Measurements from ENCODE around the gene SIVA1. TPM values are rescaled to one million over a fixed set of nuclear protein-coding genes. Genes with fewer than 3 reads are reported as not detected.

The SIVA1 gene
- total RNA-seq, 3 donors from 2014 or later (not counting 1 experiment from before 2014, with no cell fraction given), result 59.7 to 74.8 (median 59.8) TPM

DNA sequence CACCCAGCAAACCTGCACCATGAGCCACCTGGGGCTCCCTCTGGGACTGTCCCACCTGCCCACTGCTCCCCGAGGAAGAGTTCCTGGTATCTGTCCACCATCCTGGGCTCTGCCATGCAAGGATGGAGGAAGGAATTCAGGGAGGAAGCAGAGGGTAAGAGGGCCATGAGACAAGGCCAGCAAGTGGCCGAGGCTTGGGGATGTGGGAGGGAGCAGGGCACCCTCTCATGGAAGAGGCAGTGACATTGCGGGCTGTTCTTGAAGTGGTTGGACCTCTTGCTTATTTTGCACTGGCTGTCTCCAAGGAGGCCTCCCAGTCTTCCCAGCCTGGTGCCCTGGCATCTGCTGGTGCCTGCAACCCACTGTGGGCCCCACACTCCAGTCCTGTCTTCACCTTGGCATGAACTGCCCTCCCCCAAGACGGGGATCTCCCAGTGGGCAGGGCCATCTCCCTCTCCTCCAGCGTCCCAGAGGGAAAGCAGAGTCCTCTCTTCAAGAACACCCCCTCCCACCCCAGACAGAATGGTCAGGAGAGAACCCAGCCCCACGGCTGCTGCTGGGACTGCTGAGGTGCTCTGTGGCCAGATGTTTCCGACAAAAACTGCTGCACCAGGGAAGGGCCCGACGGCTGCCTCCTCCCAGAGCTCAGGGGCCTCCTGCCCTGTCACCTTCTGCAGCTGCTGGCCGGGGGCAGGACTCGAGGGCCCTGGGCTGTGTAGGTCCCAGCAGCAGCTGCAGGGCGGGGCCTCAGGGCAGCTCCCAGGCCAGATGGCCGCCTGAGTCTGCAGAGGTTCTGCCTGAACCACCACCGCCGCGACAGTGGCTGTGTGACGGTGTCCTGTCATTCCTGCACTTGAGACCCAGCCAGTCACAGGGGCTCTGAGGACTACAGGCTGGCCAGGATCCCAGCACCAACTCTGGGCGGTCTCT, 44.4 kb downstream of the SIVA1 start:
- Mint-ChIP-seq H3K4me1 (peaks cover 19 to 60% of the 10 kb centered on the region in 2 donors), H3K27me3 (ENCODE audit: low read depth in 2 of 2) (no peaks in the 10 kb centered on the region), H3K9me3 (no peaks in the 10 kb centered on the region), H3K27ac (peak overlapping the region; percentile 73 to 85), H3K4me3 (peak overlapping the region; percentile 79), H3K36me3 (no peaks in the 10 kb centered on the region)
- intact Hi-C loops (cut with micrococcal nuclease), result no loop called here
- H3K4me3 ChIP-seq (ENCODE audit: low read length), result no peak overlapping the region
- TF ChIP-seq, protein P1, sequence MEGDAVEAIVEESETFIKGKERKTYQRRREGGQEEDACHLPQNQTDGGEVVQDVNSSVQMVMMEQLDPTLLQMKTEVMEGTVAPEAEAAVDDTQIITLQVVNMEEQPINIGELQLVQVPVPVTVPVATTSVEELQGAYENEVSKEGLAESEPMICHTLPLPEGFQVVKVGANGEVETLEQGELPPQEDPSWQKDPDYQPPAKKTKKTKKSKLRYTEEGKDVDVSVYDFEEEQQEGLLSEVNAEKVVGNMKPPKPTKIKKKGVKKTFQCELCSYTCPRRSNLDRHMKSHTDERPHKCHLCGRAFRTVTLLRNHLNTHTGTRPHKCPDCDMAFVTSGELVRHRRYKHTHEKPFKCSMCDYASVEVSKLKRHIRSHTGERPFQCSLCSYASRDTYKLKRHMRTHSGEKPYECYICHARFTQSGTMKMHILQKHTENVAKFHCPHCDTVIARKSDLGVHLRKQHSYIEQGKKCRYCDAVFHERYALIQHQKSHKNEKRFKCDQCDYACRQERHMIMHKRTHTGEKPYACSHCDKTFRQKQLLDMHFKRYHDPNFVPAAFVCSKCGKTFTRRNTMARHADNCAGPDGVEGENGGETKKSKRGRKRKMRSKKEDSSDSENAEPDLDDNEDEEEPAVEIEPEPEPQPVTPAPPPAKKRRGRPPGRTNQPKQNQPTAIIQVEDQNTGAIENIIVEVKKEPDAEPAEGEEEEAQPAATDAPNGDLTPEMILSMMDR (IDR thresholded peaks at IDR 0.05), result no peak
- no peak overlapping the region for H3K27ac ChIP-seq (ENCODE audit: low read length)
- H3K36me3 ChIP-seq (ENCODE audit: control insufficient read depth, insufficient read depth, low read length), result peaks cover 1% of the 10 kb centered on the region
- no peaks in the 10 kb centered on the region for H3K9me3 ChIP-seq (ENCODE audit: control insufficient read depth, insufficient read depth, low read length)
- DNase-seq, result peak in 1 of 2 donors; percentile 29
- no peaks in the 10 kb centered on the region for H3K27me3 ChIP-seq (ENCODE audit: control insufficient read depth, insufficient read depth, low read length)
- no peak for ATAC-seq
- peaks cover 53% of the 10 kb centered on the region for H3K4me1 ChIP-seq (ENCODE audit: control insufficient read depth, insufficient read depth, low read length)
- WGBS (ENCODE audit: insufficient coverage), result 64% methylated on average over 18 of the region's 18 CpGs

DNA sequence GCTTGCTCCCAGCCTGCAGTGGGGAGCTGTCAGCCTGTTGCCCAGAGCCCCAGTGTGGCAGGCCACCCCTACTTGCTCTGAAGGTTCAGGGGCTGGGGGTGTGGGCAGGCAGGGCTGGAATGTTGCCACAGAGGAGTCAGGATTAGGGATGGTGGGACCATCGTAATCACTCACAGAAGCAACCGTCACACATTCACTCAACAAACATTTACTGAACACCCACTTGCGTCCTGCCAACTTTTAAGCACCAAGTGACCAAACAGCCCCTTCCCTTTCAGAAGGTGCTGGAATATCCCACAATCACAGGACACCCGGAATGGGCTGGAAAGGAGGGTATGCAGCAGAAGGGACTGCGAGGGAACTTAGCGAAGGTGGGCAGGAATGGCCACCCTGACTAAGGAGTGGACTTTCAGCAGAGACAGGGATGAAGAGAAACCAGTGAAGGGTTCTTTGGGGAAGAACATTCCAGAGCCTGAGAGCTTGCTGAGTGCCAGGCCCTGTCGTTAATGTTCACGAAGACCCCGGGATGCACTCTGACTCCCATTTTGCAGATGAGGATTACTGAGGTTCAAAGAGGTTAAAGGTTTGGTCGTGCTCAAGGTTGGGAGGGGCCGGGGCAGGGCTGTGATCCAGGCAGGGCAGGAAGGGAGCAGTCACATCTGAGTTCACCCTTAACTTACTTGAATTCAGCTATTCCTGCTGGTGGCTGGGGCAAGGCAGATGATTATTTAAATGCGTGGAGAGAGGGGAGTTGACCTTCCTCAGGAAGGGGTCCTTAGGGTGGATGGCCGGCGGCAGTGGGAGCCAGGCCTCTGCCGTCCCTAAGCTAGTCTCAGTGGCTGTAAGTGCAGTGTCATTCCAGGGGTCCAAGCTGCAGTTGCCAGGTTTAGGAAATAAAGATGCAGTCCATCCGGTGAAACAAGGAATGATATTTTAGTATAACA, 45.6 kb downstream of the SIVA1 start:
- no peaks in the 10 kb centered on the region for H3K9me3 ChIP-seq (ENCODE audit: control insufficient read depth, insufficient read depth, low read length)
- Mint-ChIP-seq H3K27me3 (ENCODE audit: low read depth in 2 of 2) (no peaks in the 10 kb centered on the region), H3K27ac (peak overlapping the region; percentile 83 to 85), H3K4me1 (peaks cover 12 to 53% of the 10 kb centered on the region in 2 donors), H3K36me3 (no peaks in the 10 kb centered on the region), H3K9me3 (no peaks in the 10 kb centered on the region), H3K4me3 (peak overlapping the region; percentile 77)
- no peaks in the 10 kb centered on the region for H3K27me3 ChIP-seq (ENCODE audit: control insufficient read depth, insufficient read depth, low read length)
- no peaks in the 10 kb centered on the region for H3K36me3 ChIP-seq (ENCODE audit: control insufficient read depth, insufficient read depth, low read length)
- H3K27ac ChIP-seq (ENCODE audit: low read length), result peak overlapping the region; percentile 94
- TF ChIP-seq, protein P1 (IDR thresholded peaks at IDR 0.05), result no peak
- intact Hi-C loops (cut with micrococcal nuclease), result no loop called here
- WGBS (ENCODE audit: insufficient coverage), result 89% methylated on average over 15 of the region's 16 CpGs
- H3K4me1 ChIP-seq (ENCODE audit: control insufficient read depth, insufficient read depth, low read length), result peaks cover 52% of the 10 kb centered on the region
- no peak overlapping the region for H3K4me3 ChIP-seq (ENCODE audit: low read length)
- ATAC-seq, result no peak
- DNase-seq, result peak in 1 of 2 donors; percentile 38

DNA sequence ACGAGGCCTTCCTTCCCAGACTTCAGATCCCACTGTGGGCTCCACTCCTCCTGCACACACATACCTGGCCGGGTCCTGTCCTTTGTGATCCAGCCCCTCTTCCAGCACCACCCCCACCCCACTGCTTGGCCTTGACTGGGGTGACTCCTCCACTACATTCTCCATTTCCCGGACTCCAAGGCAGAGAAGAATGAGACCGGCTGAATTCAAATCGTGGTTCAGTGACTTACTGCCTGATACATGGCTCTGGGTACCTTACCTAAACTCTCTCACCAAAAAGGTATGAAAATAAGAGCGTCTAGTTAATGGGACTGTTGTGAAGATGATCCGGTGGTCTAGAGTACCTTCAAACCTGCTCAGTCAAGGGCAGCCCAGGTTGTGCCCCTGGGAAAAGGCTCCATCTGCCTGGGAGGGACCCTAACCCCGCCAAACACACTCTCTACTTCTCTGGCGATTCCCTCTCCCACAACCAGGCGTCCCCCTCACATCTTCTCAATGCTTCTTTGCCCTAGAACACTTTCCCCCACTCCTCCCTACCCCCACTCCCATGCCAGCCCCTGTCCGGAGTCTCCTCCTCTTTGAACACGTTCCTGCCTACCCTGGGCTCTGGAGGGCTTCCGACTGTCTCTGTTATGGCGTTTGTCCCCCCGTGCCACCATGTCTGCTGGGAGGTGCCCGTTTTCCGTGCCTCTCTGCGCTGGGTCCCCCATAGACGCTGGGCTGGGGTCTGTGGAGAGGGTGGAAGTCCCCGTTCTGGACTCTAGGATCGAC, 46.5 kb downstream of the SIVA1 start:
- Mint-ChIP-seq H3K4me3 (peak overlapping the region; percentile 77), H3K4me1 (peaks cover 3 to 44% of the 10 kb centered on the region in 2 donors), H3K36me3 (no peaks in the 10 kb centered on the region), H3K27ac (peak overlapping the region; percentile 83 to 85), H3K9me3 (no peaks in the 10 kb centered on the region), H3K27me3 (ENCODE audit: low read depth in 2 of 2) (no peaks in the 10 kb centered on the region)
- whole genome bisulfite sequencing (ENCODE audit: insufficient coverage), result 50% methylated on average over 20 of the region's 21 CpGs
- ATAC-seq (no peak), DNase-seq (peak in 1 of 2 donors; percentile 57)
- peak overlapping the region; percentile 94 for H3K27ac ChIP-seq (ENCODE audit: low read length)
- H3K27me3 ChIP-seq (ENCODE audit: control insufficient read depth, insufficient read depth, low read length), result no peaks in the 10 kb centered on the region
- H3K9me3 ChIP-seq (ENCODE audit: control insufficient read depth, insufficient read depth, low read length), result no peaks in the 10 kb centered on the region
- peak overlapping the region; percentile 48 for H3K4me3 ChIP-seq (ENCODE audit: low read length)
- TF ChIP-seq, protein P1 (IDR thresholded peaks at IDR 0.05), result no peak
- intact Hi-C loops (cut with micrococcal nuclease), result no loop called here
- no peaks in the 10 kb centered on the region for H3K36me3 ChIP-seq (ENCODE audit: control insufficient read depth, insufficient read depth, low read length)
- H3K4me1 ChIP-seq (ENCODE audit: control insufficient read depth, insufficient read depth, low read length), result peaks cover 43% of the 10 kb centered on the region
